ENCODE data around the gene ZNF491. TPM values are rescaled to one million over a fixed set of nuclear protein-coding genes. Genes with fewer than 3 reads are reported as not detected.

ZNF491 gene
- total RNA-seq, 1 experiment from 2014 or later: not detected

Other genes starting within 250 kb of the ZNF491 start
- 66.7 and 69.2 TPM in 2 replicates for gene ELOF1, start 239.3 kb upstream of the ZNF491 start, total RNA-seq (2014; rRNA removed; shearing (Covaris generic))
- 15.5 and 24.8 TPM in 2 replicates for gene ACP5, start 220.9 kb upstream of the ZNF491 start, total RNA-seq (2014; rRNA removed; shearing (Covaris generic))
- 18.8 and 23.0 TPM in 2 replicates for gene ZNF627, start 201.0 kb upstream of the ZNF491 start, total RNA-seq (2014; rRNA removed; shearing (Covaris generic))
- gene ZNF823, start 59.6 kb upstream of the ZNF491 start, total RNA-seq (2014; rRNA removed; shearing (Covaris generic)): 6.9 and 17.8 TPM in 2 replicates
- 6.2 and 6.9 TPM in 2 replicates for gene ZNF441, start 31.5 kb upstream of the ZNF491 start, total RNA-seq (2014; rRNA removed; shearing (Covaris generic))
- gene ZNF440, start 15.8 kb downstream of the ZNF491 start, total RNA-seq (2014; rRNA removed; shearing (Covaris generic)): 8.6 and 13.4 TPM in 2 replicates
- 0.14 TPM in 1 of 2 replicates, not detected in the other for gene ZNF439, start 50.2 kb downstream of the ZNF491 start, total RNA-seq (2014; rRNA removed; shearing (Covaris generic))
- not detected in 2 replicates for gene ZNF69, start 89.3 kb downstream of the ZNF491 start, total RNA-seq (2014; rRNA removed; shearing (Covaris generic))
- 14.7 and 17.6 TPM in 2 replicates for gene ZNF700, start 126.6 kb downstream of the ZNF491 start, total RNA-seq (2014; rRNA removed; shearing (Covaris generic))
- 1.1 TPM in 1 of 2 replicates, not detected in the other for gene ZNF763, start 166.5 kb downstream of the ZNF491 start, total RNA-seq (2014; rRNA removed; shearing (Covaris generic))
- gene ZNF433, start 237.2 kb downstream of the ZNF491 start, total RNA-seq (2014; rRNA removed; shearing (Covaris generic)): 7.2 and 11.3 TPM in 2 replicates

All from A172 (cell line).